ENCODE measurements around the gene SMAP2.

The SMAP2 gene

GRCh38 chr1:40413527-40414252 lies 40.2 kb downstream of the SMAP2 start:
- no peaks in the 10 kb centered on the region for H3F3A ChIP-seq (ENCODE audit: insufficient read depth, low read length)
- no peak overlapping the region for H3K9ac ChIP-seq (ENCODE audit: low read length)
- H3K9me3 ChIP-seq (replicated peaks; ENCODE audit: insufficient read depth, low read length) = no peaks in the 10 kb centered on the region
- no peak overlapping the region for H3K4me2 ChIP-seq (ENCODE audit: low read depth, low read length)
- no peak for DNase-seq
- no peaks in the 10 kb centered on the region for H3K27me3 ChIP-seq (replicated peaks; ENCODE audit: insufficient read depth, low read length)
- no peak overlapping the region for H2AFZ ChIP-seq (ENCODE audit: low read length)
- H3K27ac ChIP-seq (ENCODE audit: low read length) = no peak overlapping the region
- no peaks in the 10 kb centered on the region for H4K20me1 ChIP-seq (ENCODE audit: insufficient read depth, low read length)
- H3K9me2 ChIP-seq (replicated peaks; ENCODE audit: insufficient read depth, low read length) = no peaks in the 10 kb centered on the region
- no peak overlapping the region for H3K4me3 ChIP-seq (ENCODE audit: low read length)
- H3K79me2 ChIP-seq (ENCODE audit: low read length) = 0 out of 2 replicates have a peak, but pooled peaks cover 3% of the 10 kb centered on the region
- peaks cover 7% of the 10 kb centered on the region; the same call in 1 of the 2 replicates for H3K36me3 ChIP-seq (replicated peaks; ENCODE audit: insufficient read depth, low read length)
- no peaks in the 10 kb centered on the region for H3K4me1 ChIP-seq (ENCODE audit: low read length)
- no peak for TF ChIP-seq EZH2 (optimal IDR thresholded peaks at IDR 0.05; ENCODE audit: low read depth, low read length)
- TF ChIP-seq CTCF (IDR thresholded peaks at IDR 0.05; ENCODE audit: low read length) = no peak
- TF ChIP-seq EZH2phosphoT487 (IDR thresholded peaks at IDR 0.05; ENCODE audit: low read length) = no peak

DNA sequence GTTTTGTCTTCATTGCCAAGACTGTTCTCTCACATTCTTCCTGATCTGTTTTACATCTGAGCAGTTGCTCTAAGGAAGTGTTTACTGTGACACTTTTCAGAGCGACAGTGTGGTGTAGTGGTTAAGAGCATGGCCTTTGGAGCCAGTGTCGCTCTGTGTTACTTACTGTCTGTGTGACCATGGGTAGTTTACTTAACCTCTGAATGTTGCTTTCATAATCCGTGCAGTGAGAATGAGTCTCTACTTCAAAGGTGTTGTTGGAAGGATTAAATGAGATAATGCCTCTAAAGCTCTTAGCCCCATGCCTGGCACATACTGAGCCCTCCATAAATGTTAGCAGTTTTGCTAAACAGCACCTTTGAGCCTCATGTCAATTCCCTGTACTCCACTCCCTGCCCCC lies 40.8 kb downstream of the SMAP2 start:
- Histone ChIP-seq H4K20me1 (ENCODE audit: insufficient read depth, low read length) (no peaks in the 10 kb centered on the region), H2AFZ (ENCODE audit: low read length) (no peak overlapping the region), H3K36me3 (replicated peaks; ENCODE audit: insufficient read depth, low read length) (peaks cover 7% of the 10 kb centered on the region; the same call in 1 of the 2 replicates), H3K9me2 (replicated peaks; ENCODE audit: insufficient read depth, low read length) (no peaks in the 10 kb centered on the region), H3F3A (ENCODE audit: insufficient read depth, low read length) (no peaks in the 10 kb centered on the region), H3K9ac (ENCODE audit: low read length) (no peak overlapping the region), H3K79me2 (ENCODE audit: low read length) (0 out of 2 replicates have a peak, but pooled peaks cover 3% of the 10 kb centered on the region), H3K4me2 (ENCODE audit: low read depth, low read length) (no peak overlapping the region), H3K4me1 (ENCODE audit: low read length) (no peaks in the 10 kb centered on the region), H3K4me3 (ENCODE audit: low read length) (no peak overlapping the region), H3K27ac (ENCODE audit: low read length) (no peak overlapping the region), H3K27me3 (replicated peaks; ENCODE audit: insufficient read depth, low read length) (no peaks in the 10 kb centered on the region), H3K9me3 (replicated peaks; ENCODE audit: insufficient read depth, low read length) (no peaks in the 10 kb centered on the region)
- TF ChIP-seq EZH2 (optimal IDR thresholded peaks at IDR 0.05; ENCODE audit: low read depth, low read length) (no peak), CTCF (IDR thresholded peaks at IDR 0.05; ENCODE audit: low read length) (no peak), EZH2phosphoT487 (IDR thresholded peaks at IDR 0.05; ENCODE audit: low read length) (no peak)
- DNase-seq = no peak

DNA sequence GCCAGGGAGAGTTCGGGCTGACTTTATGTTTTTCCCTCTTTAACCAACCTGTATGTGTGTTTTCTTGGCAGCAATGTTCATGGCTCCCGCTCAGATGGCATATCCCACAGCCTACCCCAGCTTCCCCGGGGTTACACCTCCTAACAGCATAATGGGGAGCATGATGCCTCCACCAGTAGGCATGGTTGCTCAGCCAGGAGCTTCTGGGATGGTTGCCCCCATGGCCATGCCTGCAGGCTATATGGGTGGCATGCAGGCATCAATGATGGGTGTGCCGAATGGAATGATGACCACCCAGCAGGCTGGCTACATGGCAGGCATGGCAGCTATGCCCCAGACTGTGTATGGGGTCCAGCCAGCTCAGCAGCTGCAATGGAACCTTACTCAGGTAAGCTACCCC lies 43.2 kb downstream of the SMAP2 start:
- Histone ChIP-seq H3K9me2 (replicated peaks; ENCODE audit: insufficient read depth, low read length) (no peaks in the 10 kb centered on the region), H3K9ac (ENCODE audit: low read length) (no peak overlapping the region), H2AFZ (ENCODE audit: low read length) (no peak overlapping the region), H3K4me2 (ENCODE audit: low read depth, low read length) (no peak overlapping the region), H3K4me1 (ENCODE audit: low read length) (no peaks in the 10 kb centered on the region), H4K20me1 (ENCODE audit: insufficient read depth, low read length) (no peaks in the 10 kb centered on the region), H3K36me3 (replicated peaks; ENCODE audit: insufficient read depth, low read length) (0 out of 2 replicates have a peak, but pooled peaks cover 3% of the 10 kb centered on the region), H3K27me3 (replicated peaks; ENCODE audit: insufficient read depth, low read length) (no peaks in the 10 kb centered on the region), H3F3A (ENCODE audit: insufficient read depth, low read length) (no peaks in the 10 kb centered on the region), H3K9me3 (replicated peaks; ENCODE audit: insufficient read depth, low read length) (no peaks in the 10 kb centered on the region), H3K79me2 (ENCODE audit: low read length) (0 out of 2 replicates have a peak, but pooled peaks cover 3% of the 10 kb centered on the region), H3K4me3 (ENCODE audit: low read length) (no peak overlapping the region), H3K27ac (ENCODE audit: low read length) (no peak overlapping the region)
- no peak for DNase-seq
- TF ChIP-seq EZH2 (optimal IDR thresholded peaks at IDR 0.05; ENCODE audit: low read depth, low read length) = no peak
- TF ChIP-seq CTCF (IDR thresholded peaks at IDR 0.05; ENCODE audit: low read length) = no peak
- no peak for TF ChIP-seq EZH2phosphoT487 (IDR thresholded peaks at IDR 0.05; ENCODE audit: low read length)

Data from MM.1S (cell line).